RCC 7860 (cell line): ENCODE data around the gene CFAP119.

Experiments
- DNase-seq: peaks from one replicate; pipeline ENCODE4 v3.0.0-alpha.2; 2015; ENCODE audit warnings: low spot score
- FAIRE-seq: peaks from 2 replicates; lab custom pipeline; 2012; peaks lifted over from hg19 to GRCh38; lab: Jason Lieb, UNC

The CFAP119 gene

DNA sequence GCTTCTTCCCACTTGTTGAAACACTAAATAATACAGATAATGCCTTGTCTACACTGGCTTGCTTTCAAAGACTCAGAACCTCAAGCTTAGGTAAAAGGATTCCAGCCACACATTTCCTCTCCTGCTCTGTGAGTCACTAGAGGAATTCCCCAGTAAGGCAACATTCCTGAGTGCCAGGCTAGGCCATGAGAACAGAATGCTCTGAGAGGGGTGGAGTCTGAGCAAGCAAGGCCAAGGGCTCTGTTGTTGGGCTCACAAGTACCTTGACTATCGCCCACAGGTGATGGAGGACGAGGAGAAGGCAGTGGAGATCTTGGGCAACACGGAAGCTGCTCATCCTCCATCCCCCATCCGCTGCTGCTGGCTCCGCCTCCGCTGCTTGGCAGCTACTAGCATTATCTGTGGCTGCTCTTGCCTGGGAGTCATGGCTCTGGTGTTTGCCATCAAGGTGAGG lies 20.4 kb downstream of the CFAP119 start:
- FAIRE-seq (peak; percentile 93), DNase-seq (peak; percentile 89)

DNA sequence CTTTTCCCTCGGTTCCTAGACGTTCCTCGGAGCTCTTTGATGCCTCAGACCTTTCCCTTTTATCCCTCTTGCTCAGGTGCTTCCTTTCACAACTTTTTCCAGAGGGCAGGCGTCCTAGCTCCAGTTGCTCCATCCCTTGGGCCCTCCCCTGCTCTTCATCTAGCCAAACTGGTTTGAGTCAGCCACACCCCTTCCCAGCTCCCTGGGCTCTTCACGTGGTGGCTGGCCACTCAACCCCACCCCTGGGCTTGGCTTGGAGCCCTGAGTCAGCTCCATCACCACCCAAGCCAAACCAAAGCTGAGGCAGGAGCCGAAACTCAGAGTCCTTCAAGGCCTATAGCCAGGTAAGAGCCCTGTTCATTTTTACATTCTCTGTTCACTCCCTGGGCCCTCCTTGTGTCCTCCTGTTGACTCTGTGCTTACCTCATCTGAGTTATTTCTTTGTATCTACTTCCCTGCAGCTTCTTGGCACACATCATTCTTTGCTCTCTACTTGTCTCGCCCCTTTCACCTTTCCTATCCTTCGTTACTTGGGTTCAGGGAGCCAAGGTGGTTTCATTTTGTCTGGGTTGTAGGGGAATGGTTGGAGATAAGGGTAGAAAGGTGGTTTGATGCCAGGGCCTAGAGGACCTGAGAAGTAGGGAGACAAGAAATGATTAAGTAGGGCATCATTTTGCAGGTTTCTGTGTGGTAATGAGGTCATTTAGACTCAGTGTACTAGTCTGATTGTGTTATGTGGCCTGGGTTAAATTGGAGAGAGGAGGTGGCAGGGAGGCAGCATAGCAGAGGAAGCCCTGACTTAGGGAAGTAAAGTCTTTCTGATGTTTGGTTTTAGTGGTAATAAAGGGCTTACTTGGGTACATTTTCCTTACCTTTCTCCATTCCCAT lies 21.3 kb downstream of the CFAP119 start:
- peak; percentile 75 for DNase-seq

DNA sequence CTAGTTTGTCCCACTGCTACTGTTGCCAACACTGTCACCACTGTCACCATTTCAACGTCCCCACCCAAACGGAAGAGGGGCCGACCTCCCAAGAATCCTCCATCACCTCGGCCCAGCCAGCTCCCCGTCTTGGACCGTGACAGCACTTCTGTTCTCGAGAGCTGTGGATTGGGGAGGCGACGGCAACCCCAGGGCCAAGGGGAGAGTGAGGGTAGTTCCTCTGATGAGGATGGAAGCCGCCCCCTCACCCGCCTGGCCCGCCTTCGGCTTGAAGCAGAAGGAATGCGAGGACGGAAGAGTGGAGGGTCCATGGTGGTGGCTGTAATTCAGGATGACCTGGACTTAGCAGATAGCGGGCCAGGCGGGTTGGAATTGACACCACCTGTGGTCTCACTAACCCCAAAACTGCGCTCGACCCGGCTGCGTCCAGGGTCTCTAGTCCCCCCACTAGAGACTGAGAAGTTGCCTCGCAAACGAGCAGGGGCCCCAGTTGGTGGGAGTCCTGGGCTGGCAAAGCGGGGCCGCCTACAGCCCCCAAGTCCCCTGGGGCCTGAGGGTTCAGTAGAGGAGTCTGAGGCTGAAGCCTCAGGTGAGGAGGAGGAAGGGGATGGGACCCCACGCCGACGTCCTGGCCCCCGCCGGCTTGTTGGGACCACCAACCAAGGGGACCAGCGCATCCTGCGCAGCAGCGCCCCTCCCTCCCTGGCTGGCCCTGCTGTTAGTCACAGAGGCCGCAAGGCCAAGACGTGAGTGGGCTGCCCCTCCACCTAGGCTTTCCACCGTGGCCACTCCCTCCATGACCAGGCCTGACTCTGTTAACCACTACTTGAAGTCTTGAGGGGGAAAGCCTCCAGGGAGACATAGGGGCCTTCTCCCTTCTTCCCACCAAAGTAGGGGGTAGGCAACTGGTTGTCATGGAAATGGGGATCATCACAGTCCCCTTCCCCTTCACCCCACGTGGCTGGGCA lies 22.6 kb downstream of the CFAP119 start:
- DNase-seq (no peak), FAIRE-seq (no peak)

More for the DNA sequence above, 21.3 kb downstream of the CFAP119 start:
- FAIRE-seq: peak; percentile 84

DNA sequence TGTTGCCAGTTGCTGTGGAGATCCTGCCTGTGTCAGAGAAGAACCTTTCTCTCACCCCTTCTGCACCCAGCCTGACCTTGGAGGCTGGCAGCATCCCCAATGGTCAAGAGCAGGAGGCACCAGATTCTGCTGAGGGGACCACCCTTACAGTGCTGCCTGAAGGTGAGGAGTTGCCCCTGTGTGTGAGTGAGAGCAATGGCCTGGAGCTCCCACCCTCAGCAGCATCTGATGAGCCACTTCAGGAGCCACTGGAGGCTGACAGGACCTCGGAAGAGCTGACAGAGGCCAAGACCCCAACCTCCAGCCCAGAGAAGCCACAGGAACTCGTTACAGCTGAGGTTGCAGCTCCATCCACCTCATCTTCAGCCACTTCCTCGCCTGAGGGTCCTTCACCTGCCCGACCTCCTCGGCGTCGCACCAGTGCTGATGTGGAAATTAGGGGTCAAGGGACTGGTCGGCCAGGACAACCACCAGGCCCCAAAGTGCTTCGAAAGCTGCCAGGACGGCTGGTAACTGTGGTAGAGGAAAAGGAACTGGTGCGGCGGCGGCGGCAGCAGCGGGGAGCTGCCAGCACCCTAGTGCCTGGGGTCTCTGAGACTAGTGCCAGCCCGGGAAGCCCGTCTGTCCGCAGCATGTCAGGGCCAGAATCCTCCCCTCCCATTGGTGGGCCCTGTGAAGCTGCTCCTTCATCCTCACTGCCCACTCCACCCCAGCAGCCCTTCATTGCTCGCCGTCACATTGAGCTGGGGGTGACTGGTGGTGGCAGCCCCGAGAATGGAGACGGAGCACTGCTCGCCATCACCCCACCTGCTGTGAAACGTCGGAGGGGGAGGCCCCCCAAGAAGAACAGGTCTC lies 23.8 kb downstream of the CFAP119 start:
- DNase-seq: no peak
- FAIRE-seq: no peak

DNA sequence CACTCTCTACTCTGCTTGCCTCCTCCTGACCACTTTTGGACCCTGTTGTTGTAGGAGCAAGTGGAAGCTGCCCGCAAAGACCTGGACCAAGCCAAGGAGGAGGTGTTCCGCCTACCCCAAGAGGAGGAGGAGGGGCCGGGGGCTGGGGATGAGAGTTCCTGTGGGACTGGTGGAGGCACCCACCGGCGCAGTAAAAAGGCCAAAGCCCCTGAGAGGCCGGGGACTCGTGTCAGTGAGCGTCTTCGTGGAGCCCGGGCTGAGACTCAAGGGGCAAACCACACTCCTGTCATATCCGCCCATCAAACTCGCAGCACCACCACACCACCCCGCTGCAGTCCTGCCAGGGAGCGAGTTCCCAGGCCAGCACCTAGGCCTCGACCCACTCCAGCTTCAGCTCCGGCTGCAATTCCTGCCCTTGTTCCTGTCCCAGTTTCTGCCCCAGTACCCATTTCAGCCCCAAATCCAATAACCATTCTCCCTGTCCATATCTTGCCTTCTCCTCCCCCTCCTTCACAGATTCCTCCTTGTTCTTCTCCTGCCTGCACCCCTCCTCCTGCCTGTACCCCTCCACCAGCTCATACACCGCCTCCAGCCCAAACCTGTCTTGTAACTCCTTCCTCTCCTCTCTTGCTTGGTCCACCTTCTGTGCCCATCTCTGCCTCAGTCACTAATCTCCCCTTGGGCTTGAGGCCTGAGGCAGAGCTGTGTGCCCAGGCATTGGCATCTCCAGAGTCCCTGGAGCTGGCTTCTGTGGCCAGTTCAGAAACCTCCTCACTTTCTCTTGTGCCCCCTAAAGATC lies 24.7 kb downstream of the CFAP119 start:
- FAIRE-seq (no peak), DNase-seq (no peak)

DNA sequence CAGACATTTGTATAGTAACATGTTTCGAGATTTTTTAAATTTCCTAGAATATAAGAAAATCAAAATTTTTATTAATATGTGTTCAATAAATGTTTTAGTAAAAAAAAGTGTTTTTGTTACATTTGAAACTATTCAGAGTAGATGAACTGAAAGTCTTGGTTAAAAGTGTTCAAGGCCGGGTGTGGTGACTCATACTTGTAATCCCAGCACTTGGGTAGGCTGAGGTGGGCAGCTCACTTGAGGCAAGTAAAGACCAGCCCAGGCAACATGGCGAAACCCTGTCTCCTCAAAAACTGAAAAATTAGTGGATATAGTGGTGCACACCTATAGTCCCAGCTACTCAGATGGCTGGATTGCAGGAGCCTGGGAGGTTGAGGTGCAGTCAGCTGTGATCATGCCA lies 30.5 kb downstream of the CFAP119 start:
- FAIRE-seq (no peak), DNase-seq (no peak)

DNA sequence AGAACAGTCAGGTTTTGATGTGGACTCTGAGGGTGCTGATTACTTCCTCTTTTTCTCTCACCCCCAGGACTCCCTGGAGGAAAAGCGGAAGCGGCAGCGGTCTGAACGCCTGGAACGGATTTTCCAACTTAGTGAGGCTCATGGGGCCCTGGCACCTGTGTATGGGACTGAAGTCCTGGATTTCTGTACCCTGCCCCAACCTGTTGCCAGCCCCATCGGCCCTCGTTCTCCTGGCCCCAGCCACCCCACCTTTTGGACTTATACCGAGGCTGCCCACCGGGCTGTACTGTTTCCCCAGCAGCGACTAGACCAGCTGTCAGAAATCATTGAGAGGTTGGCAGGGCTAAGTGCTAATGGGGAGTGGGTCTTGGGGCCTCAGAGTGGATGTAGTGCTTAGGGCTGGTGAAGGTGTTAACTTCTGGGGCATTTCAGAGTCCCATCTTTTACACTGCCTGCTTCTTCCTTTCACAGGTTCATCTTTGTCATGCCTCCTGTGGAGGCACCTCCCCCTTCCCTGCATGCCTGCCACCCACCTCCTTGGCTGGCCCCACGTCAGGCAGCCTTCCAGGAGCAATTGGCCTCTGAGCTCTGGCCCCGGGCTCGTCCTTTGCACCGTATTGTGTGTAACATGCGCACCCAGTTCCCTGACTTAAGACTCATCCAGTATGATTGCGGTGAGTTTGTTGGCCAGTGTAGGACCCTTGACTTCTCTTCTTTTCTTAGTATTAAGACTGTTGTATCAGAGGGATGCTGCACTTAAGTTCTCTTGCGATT lies 32.8 kb downstream of the CFAP119 start:
- no peak for FAIRE-seq

DNA sequence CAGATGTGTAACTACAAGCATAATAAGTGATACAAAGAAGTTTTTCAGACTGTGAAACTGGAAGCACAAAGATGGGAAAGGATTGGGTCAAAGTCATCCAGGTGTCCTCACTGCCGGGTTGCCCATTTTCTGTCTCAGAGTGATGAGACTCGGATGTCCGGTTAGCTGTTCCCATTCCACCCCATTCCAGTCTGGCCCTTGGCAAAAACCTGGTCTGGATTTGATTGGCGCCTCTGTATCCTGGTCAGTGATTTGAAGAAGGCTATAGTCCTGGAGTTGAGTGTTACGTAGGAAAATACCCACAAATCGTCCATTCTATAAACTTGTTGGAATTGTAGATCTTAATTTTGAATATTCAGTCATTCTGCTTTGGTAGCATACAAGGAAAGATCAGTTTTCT lies 33.5 kb downstream of the CFAP119 start:
- FAIRE-seq (no peak), DNase-seq (no peak)

More for the DNA sequence above, 32.8 kb downstream of the CFAP119 start:
- DNase-seq: no peak

DNA sequence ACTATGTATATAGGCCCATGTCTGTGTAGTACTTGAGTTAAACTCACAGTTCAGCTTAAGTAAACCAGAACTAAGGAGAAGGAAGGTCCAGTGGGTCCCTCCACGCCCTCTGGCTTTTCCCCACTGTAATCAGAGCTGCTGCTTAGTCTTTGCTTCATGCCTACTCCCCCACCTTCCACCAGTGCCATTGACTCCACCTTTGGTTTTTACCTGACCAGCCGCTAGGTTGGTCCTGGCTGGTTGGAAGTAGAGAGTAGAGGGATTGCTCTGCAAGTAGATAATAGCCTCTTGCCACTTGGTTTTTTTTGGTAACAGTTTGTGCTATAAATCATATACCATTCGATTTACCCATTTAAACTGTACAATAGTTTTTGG lies 36.5 kb downstream of the CFAP119 start:
- FAIRE-seq (no peak), DNase-seq (no peak)

DNA sequence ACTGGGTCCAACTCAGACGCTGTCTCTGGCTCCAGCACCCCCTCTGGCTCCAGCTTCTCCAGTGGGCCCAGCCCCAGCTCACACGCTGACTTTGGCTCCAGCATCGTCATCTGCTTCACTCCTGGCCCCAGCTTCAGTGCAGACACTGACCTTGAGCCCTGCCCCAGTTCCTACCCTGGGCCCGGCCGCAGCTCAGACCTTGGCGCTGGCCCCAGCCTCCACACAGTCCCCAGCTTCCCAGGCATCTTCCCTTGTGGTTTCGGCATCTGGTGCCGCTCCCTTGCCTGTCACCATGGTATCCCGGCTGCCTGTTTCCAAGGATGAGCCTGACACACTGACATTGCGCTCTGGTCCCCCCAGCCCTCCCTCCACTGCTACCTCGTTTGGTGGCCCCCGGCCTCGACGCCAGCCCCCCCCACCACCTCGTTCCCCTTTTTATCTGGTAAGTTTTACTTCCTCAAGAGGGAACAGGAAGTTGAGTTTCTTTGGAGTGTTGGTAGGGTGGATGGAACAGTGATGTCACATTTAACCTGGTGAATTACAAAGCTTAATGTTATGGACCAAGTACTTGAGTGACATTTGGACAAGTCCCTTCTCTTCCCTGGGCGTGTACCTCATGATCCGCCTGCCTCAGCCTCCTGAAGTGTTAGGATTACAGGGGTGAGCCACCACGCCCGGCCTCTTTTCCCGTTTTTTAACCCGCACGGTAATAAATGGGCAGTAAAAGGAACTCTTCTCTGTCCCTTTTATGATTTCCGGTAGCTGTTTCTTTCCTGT lies 37.0 kb downstream of the CFAP119 start:
- FAIRE-seq (no peak), DNase-seq (no peak)

DNA sequence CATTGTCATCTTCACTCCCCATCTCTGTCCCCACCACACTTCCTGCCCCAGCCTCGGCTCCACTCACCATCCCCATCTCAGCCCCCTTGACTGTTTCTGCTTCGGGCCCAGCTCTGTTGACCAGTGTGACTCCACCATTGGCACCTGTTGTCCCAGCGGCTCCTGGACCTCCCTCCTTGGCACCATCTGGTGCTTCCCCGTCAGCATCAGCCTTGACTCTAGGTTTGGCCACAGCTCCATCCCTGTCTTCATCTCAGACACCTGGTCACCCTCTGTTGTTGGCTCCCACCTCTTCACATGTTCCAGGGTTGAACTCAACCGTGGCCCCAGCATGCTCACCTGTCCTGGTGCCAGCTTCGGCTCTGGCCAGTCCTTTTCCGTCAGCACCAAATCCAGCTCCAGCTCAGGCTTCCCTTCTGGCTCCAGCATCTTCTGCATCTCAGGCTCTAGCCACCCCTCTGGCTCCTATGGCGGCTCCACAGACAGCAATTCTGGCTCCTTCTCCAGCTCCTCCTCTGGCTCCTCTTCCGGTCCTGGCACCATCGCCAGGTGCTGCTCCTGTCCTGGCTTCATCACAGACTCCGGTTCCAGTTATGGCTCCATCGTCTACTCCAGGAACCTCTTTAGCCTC lies 38.0 kb downstream of the CFAP119 start:
- no peak for FAIRE-seq
- no peak for DNase-seq

DNA sequence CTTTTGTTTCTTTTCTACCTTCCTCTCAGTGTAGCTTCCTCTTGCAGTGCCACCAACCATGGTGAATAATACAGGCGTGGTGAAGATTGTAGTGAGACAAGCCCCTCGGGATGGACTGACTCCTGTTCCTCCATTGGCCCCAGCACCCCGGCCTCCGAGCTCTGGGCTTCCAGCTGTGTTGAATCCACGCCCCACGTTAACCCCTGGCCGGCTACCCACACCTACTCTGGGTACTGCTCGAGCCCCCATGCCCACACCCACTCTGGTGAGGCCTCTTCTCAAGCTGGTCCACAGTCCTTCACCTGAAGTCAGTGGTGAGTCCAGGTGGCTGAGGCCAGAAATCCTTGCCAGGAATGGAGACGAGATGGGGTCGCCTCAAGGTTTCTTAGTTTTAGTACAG lies 38.9 kb downstream of the CFAP119 start:
- DNase-seq (no peak), FAIRE-seq (no peak)

DNA sequence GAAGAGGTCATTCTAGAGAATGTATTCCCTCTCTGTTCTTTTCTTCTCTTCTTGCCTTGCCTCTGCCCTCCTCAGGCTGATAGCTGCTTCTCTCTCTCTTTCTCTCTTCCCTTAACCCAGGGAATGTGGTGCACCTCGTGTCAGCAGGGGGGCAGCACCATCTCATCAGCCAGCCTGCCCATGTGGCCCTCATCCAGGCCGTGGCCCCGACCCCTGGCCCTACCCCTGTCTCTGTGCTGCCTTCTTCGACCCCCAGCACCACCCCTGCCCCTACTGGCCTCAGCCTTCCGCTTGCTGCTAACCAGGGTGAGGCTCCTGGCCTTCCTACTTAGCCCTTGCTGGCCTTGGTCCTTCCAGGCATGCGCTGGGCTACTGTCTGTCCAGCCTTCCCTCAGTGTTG lies 39.4 kb downstream of the CFAP119 start:
- no peak for FAIRE-seq
- DNase-seq: no peak

DNA sequence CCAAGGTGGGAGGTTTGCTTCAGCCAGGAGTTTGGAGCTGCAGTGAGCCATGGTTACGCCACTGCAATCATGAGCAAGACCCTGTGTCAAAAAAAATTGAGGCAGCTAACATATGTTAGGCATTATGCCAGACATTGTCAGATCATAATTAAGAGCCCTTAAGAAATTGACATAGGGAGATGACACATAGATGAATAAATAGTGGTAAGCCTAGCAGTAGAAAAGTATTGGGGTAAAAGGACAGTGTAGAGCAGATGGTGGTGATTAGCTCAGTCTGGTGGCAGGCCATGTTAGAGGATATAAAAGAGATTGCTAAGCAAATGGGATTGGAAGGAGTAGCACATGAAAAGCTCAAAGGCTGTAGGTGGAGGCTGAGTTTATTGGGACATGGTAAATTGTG lies 40.3 kb downstream of the CFAP119 start:
- FAIRE-seq (no peak), DNase-seq (no peak)

DNA sequence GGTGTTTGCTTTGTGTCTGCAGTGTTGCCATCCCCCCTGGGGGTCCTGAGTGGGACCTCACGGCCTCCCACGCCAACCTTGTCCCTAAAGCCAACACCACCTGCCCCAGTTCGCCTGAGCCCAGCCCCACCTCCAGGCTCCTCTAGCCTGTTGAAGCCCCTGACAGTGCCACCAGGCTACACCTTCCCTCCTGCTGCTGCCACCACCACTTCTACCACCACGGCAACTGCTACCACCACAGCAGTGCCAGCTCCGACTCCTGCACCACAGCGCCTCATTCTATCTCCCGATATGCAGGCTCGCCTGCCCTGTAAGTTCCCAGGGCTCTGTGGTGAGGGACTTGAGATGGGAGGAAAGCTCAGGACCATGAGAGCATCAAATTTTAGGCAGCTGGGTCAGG lies 40.7 kb downstream of the CFAP119 start:
- FAIRE-seq (no peak), DNase-seq (no peak)

DNA sequence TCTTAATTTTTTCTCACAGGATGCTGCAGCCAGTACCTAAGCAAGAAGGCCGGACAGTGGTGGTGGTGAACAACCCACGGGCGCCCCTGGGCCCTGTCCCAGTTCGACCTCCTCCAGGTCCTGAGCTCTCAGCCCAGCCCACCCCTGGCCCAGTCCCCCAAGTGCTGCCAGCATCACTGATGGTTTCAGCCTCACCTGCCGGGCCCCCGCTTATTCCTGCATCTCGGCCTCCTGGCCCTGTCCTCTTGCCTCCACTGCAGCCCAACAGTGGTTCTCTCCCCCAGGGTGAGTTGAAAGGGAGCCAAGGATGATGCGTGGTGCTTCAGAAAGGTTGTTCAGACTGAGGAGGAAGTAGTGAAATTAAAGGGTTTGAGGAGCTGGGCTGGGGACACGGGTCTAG lies 41.2 kb downstream of the CFAP119 start:
- FAIRE-seq (no peak), DNase-seq (no peak)

DNA sequence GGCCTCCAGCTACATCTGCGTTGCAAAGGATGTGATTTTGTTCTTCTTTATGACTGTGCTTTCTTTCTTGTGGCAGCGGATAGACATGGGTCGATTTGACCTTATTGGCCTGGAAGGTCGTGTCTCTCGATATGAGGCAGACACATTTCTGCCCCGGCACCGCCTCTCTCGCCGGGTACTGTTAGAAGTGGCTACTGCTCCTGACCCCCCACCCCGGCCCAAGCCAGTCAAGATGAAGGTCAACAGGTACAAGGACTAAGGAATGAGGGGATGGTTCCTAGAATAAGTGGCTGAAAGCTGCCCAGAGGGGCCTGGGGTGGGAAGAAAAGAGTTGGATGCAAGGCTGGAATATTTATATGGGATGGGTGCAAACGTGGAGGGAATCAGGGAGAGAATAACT lies 41.8 kb downstream of the CFAP119 start:
- FAIRE-seq (no peak), DNase-seq (no peak)
